B cell (primary cell): Measurements from ENCODE around the gene TMEM18. TPM values are rescaled to one million over a fixed set of nuclear protein-coding genes. Genes with fewer than 3 reads are reported as not detected.

ENCODE experiments used
- ATAC-seq: fragments of 200-7000 bp; cut with Tn5 transposase; one replicate; pipeline ENCODE4 v1.10.0; 2021; ENCODE audit warnings: low read depth, mild to moderate bottlenecking, moderate number of reproducible peaks, moderate library complexity
- CTCF ChIA-PET: fragments of 350-600 bp; sonication (Branson Sonifier 250); formaldehyde crosslinking; loops from one replicate; lab custom pipeline; 2021; ENCODE audit warnings: antibody characterized with exemption, inconsistent platforms; lab: Charles Lee
- POLR2A ChIA-PET: fragments of 350-600 bp; sonication (Branson Sonifier 250); formaldehyde crosslinking; loops from one replicate; lab custom pipeline; 2021; ENCODE audit warnings: antibody characterized with exemption; lab: Charles Lee
- DNase-seq: peaks from one replicate; pipeline ENCODE4 v3.0.0; 2013
- H2AFZ ChIP-seq: 2 replicates; pipeline ENCODE4 v1.6.1; 2012; ENCODE audit warnings: mild to moderate bottlenecking, low read depth, low read length; ENCODE audit not compliant: insufficient read depth, poor library complexity, severe bottlenecking
- H3K27ac ChIP-seq, 2 donors: 1 replicate in 1 of 2; 2 replicates in 1 of 2; pipeline ENCODE4 v1.5.1; 2012 to 2013; ENCODE audit warnings: low read length in 2 of 2, mild to moderate bottlenecking in 2 of 2, moderate library complexity in 1 of 2
- H3K27me3 ChIP-seq, 4 experiments: fragments of 200-600 bp in 1 of 4; sonication (generic) in 1 of 4; replicated peaks in 1 of 4; 1 replicate in 2 of 4; 2 replicates in 2 of 4; pipeline versions ENCODE4 v1.6.1 to v1.7.0; 2013 to 2016; ENCODE audit warnings: low read length in 3 of 4, mild to moderate bottlenecking in 2 of 4, mixed read lengths in 1 of 4, moderate library complexity in 1 of 4; ENCODE audit not compliant: insufficient read depth in 4 of 4, control insufficient read depth in 3 of 4; ENCODE audit errors: control extremely low read depth in 1 of 4
- H3K36me3 ChIP-seq, 2 experiments: replicated peaks in 1 of 2; 1 replicate in 1 of 2; 2 replicates in 1 of 2; pipeline versions ENCODE4 v1.6.1 to v1.7.1; 2013; ENCODE audit warnings: low read length in 1 of 2; ENCODE audit not compliant: insufficient read depth in 2 of 2, control insufficient read depth in 1 of 2; ENCODE audit errors: control extremely low read depth in 1 of 2, extremely low read depth in 1 of 2
- H3K4me1 ChIP-seq, 2 donors: fragments of 200-600 bp in 1 of 2; sonication (generic) in 1 of 2; 1 replicate in 1 of 2; 2 replicates in 1 of 2; pipeline versions ENCODE4 v1.5.1 to v1.6.1; 2013 to 2017; ENCODE audit warnings: low read length in 2 of 2; ENCODE audit not compliant: control insufficient read depth in 2 of 2, insufficient read depth in 2 of 2
- H3K4me2 ChIP-seq: replicated peaks from 2 replicates; pipeline ENCODE3; 2012; ENCODE audit warnings: mild to moderate bottlenecking, low read depth, low read length; ENCODE audit not compliant: poor library complexity, severe bottlenecking
- H3K4me3 ChIP-seq, 5 experiments: fragments of 200-600 bp in 1 of 5; sonication (generic) in 1 of 5; 1 replicate in 3 of 5; 2 replicates in 2 of 5; pipeline versions ENCODE4 v1.5.1 to v1.7.0; 2011 to 2016; ENCODE audit warnings: low read length in 4 of 5, mild to moderate bottlenecking in 4 of 5, low read depth in 2 of 5, control low read depth in 1 of 5, moderate library complexity in 1 of 5; ENCODE audit not compliant: insufficient read depth in 1 of 5; ENCODE audit errors: control extremely low read depth in 1 of 5, extremely low read depth in 1 of 5
- H3K79me2 ChIP-seq: fragments of 200-600 bp; sonication (generic); one replicate; pipeline ENCODE4 v1.6.0; 2016; ENCODE audit warnings: low read length; ENCODE audit not compliant: control insufficient read depth, insufficient read depth
- H3K9ac ChIP-seq: fragments of 200-600 bp; sonication (generic); 2 replicates; pipeline ENCODE4 v1.6.1; 2017; ENCODE audit warnings: mild to moderate bottlenecking, low read length, moderate library complexity
- H3K9me3 ChIP-seq, 3 donors: one replicate each; pipeline versions ENCODE4 v1.6.1 to v1.7.1; 2013; ENCODE audit warnings: low read length in 2 of 3; ENCODE audit not compliant: control insufficient read depth in 2 of 3, insufficient read depth in 1 of 3; ENCODE audit errors: control extremely low read depth in 1 of 3
- H4K20me1 ChIP-seq: 2 replicates; pipeline ENCODE4 v1.6.0; 2012; ENCODE audit warnings: mild to moderate bottlenecking, low read length; ENCODE audit not compliant: insufficient read depth, control insufficient read depth, poor library complexity, severe bottlenecking
- H3K27ac Mint-ChIP-seq: one replicate; pipeline ENCODE4 v1.8.0; 2021; ENCODE audit warnings: mixed read lengths
- H3K27me3 Mint-ChIP-seq: one replicate; pipeline ENCODE4 v1.8.0; 2021; ENCODE audit warnings: mixed read lengths
- H3K4me1 Mint-ChIP-seq: one replicate; pipeline ENCODE4 v1.8.0; 2021; ENCODE audit warnings: mixed read lengths
- H3K4me3 Mint-ChIP-seq: one replicate; pipeline ENCODE4 v1.8.0; 2021; ENCODE audit warnings: mixed read lengths
- H3K9me3 Mint-ChIP-seq: one replicate; pipeline ENCODE4 v1.8.0; 2022; ENCODE audit warnings: mixed read lengths; ENCODE audit not compliant: insufficient read depth
- EZH2 ChIP-seq: IDR thresholded peaks from 2 replicates; pipeline ENCODE4 v1.6.1; 2012; ENCODE audit warnings: borderline replicate concordance, low read depth, mild to moderate bottlenecking, moderate library complexity, low read length; ENCODE audit not compliant: insufficient read depth, poor library complexity, severe bottlenecking
- WGBS: methylation state at CpG from one replicate; pipeline ENCODE4 v1.1.5; 2013; ENCODE audit warnings: missing lambda C conversion rate; ENCODE audit not compliant: insufficient coverage; 5-methylcytosine and 5-hydroxymethylcytosine counted together
- intact Hi-C: fragments of 100-400 bp; cut with micrococcal nuclease; formaldehyde crosslinking; loops from one replicate; pipeline ENCODE4 v1.10.0; 2022
- polyA plus RNA-seq: library from polyadenylated mRNA; depleted of rRNA; stranded (reverse); fragments of >200 nt; gene quantifications from 2 replicates; pipeline ENCODE4 v1.2.3, GENCODE V29; 2012
- total RNA-seq, 2 donors: library from RNA; stranded (reverse); fragments of 120-200 nt in 1 of 2; gene quantifications; 1 replicate in 1 of 2; 2 replicates in 1 of 2; pipeline versions ENCODE4 v1.2.3 to v1.2.4, GENCODE V29; 2013 to 2022
- TF ChIP-seq, protein P1 (sequence below): fragments of 200-600 bp; IDR thresholded peaks from one replicate; pipeline ENCODE4 v1.8.0; 2022; ENCODE audit warnings: antibody characterized with exemption, mild to moderate bottlenecking

TMEM18 gene
- total and polyA plus RNA-seq, 2 donors (not counting 1 experiment from before 2014, with no cell fraction given) = 14.4 to 38.5 TPM

DNA sequence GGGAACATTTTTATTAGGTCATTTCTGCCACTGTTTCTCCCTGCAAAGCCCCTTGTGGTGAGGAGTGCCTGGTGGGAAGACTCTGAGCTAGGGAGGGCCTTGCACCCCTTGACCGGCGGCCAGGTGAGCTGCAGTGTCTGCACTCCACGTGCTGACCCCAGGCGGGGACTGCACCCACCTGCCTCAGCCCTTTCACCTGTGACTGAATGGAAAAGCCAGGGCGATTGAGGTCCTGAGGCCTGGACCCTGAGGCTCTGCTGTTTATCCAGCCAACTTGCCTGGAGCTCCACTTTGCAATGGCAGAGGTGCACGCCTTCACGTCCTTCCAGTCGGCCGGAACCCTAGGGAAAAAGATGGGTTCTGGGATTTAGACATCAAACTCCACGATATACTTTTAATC, 53.1 kb downstream of the TMEM18 start:
- Histone ChIP-seq H3K4me3 (no peak overlapping the region), H3K4me1 (no peaks in the 10 kb centered on the region), H3K27ac (no peak overlapping the region), H3K9me3 (peaks cover 0 to 4% (median 0%) of the 10 kb centered on the region in 3 donors), H3K9ac (no peak overlapping the region), H3K27me3 (no peaks in the 10 kb centered on the region), H4K20me1 (no peaks in the 10 kb centered on the region), H3K79me2 (no peaks in the 10 kb centered on the region), H3K36me3 (no peaks in the 10 kb centered on the region), H3K4me2 (no peak overlapping the region), H2AFZ (no peak overlapping the region)
- TF ChIP-seq EZH2 = no peak
- TF ChIP-seq, protein P1, sequence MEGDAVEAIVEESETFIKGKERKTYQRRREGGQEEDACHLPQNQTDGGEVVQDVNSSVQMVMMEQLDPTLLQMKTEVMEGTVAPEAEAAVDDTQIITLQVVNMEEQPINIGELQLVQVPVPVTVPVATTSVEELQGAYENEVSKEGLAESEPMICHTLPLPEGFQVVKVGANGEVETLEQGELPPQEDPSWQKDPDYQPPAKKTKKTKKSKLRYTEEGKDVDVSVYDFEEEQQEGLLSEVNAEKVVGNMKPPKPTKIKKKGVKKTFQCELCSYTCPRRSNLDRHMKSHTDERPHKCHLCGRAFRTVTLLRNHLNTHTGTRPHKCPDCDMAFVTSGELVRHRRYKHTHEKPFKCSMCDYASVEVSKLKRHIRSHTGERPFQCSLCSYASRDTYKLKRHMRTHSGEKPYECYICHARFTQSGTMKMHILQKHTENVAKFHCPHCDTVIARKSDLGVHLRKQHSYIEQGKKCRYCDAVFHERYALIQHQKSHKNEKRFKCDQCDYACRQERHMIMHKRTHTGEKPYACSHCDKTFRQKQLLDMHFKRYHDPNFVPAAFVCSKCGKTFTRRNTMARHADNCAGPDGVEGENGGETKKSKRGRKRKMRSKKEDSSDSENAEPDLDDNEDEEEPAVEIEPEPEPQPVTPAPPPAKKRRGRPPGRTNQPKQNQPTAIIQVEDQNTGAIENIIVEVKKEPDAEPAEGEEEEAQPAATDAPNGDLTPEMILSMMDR = no peak
- no peaks in the 10 kb centered on the region for H3K9me3 Mint-ChIP-seq
- CTCF ChIA-PET = interaction anchor here (0.6 kb wide), 1 partner anchor 345 kb away, joined by 3 read pairs; no protein-coding TSS in a partner anchor
- H3K4me3 Mint-ChIP-seq = no peak overlapping the region
- no peaks in the 10 kb centered on the region for H3K4me1 Mint-ChIP-seq
- intact Hi-C loops = no loop called here
- H3K27me3 Mint-ChIP-seq = peaks cover 8% of the 10 kb centered on the region
- H3K27ac Mint-ChIP-seq = no peak overlapping the region
- POLR2A ChIA-PET = no interaction called here
- ATAC-seq (no peak), DNase-seq (no peak)
- 86% methylated on average over 9 of the region's 10 CpGs for WGBS

DNA sequence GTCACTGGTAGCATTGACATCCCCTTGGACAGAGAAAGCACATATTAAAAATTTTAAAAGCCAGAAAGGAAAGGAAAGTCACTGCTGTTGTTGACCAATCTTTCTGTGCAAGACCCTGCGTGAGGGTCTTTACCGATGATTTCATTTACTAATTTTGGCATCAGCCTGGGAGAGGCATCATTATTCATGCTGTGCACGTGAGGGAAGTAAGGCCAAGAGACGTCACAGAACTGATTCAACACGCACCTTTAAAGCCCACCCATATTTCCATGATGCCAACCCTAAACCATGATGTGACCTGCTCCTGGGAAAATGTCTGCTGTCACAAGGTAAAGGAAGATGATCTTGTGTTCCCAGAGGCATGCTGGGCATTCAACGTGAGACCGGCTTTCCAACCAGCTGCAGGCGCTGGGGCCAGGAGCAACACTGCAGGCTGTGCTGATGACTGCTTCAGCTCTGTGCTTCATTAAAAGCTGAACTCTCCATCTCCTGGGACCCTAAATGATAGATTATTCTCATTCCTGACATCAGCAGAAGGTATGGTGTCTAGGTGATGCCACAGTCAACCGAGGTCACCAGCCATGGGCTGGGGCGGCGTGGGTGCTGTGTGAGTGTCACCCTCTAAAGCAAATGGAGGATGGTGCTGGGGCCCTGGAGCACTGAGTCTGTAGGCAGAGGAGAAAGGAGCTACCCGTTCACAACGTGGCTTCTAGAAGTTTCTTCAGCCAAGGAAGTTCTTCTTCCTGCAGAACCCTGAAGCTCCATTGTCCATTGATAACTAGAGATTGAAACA, 53.9 kb downstream of the TMEM18 start:
- Histone ChIP-seq H3K27me3 (no peaks in the 10 kb centered on the region), H3K4me2 (no peak overlapping the region), H3K36me3 (no peaks in the 10 kb centered on the region), H3K4me3 (no peak overlapping the region), H3K27ac (no peak overlapping the region), H4K20me1 (no peaks in the 10 kb centered on the region), H2AFZ (no peak overlapping the region), H3K9ac (no peak overlapping the region), H3K79me2 (no peaks in the 10 kb centered on the region), H3K9me3 (peaks cover 0 to 9% (median 0%) of the 10 kb centered on the region in 3 donors), H3K4me1 (no peaks in the 10 kb centered on the region)
- Mint-ChIP-seq H3K9me3 (peaks cover under 1% of the 10 kb centered on the region), H3K27me3 (peaks cover 8% of the 10 kb centered on the region), H3K4me3 (no peak overlapping the region), H3K4me1 (no peaks in the 10 kb centered on the region), H3K27ac (no peak overlapping the region)
- WGBS = 91% methylated on average over 13 of the region's 13 CpGs
- ChIA-PET POLR2A (no interaction called here), CTCF (interaction anchor here (0.6 to 0.7 kb wide), 2 partner anchors 12 to 344 kb away, joined by 3 read pairs; no protein-coding TSS in a partner anchor)
- ATAC-seq = no peak
- DNase-seq = no peak
- TF ChIP-seq, protein P1 = no peak
- intact Hi-C loops = no loop called here
